Stimulated activated CD4-positive, alpha-beta T cell treated with anti-CD3 and anti-CD28 coated beads, TNF-alpha, amount 100 ng/mL, for 1 hour (primary cell): Measurements from ENCODE around the gene MYH10.

ENCODE experiments used
- DNase-seq, 3 donors: peaks; one replicate each; pipeline ENCODE4 v3.0.0-alpha.2; 2020; ENCODE audit warnings: low read depth in 3 of 3, low spot score in 1 of 3

Gene MYH10

GRCh38 chr17:8649157-8650118 lies 18.9 kb upstream of the MYH10 start:
- no peak for DNase-seq

GRCh38 chr17:8647956-8648355 lies 17.4 kb upstream of the MYH10 start:
- DNase-seq = no peak

GRCh38 chr17:8647202-8647601 lies 16.7 kb upstream of the MYH10 start:
- DNase-seq = no peak

- DNase-seq = no peak
Observed at GRCh38 chr17:8644507-8644902, 14.0 kb upstream of the MYH10 start.

- DNase-seq = no peak
Observed at GRCh38 chr17:8643855-8644506, 13.5 kb upstream of the MYH10 start.

GRCh38 chr17:8639709-8640108 lies 9.2 kb upstream of the MYH10 start:
- no peak for DNase-seq

- no peak for DNase-seq
Observed at GRCh38 chr17:8632061-8632460, 1.5 kb upstream of the MYH10 start.

- no peak for DNase-seq
Observed at GRCh38 chr17:8631554-8631877, 991 bp upstream of the MYH10 start.

GRCh38 chr17:8630802-8631553 lies 453 bp upstream of the MYH10 start:
- DNase-seq = peak; percentile 55 to 71 (median 58)

- peak in 1 of 3 donors; percentile 8 for DNase-seq
Observed at GRCh38 chr17:8629371-8630226, 926 bp downstream of the MYH10 start.

GRCh38 chr17:8628609-8629169 lies 1.8 kb downstream of the MYH10 start:
- no peak for DNase-seq

GRCh38 chr17:8628172-8628571 lies 2.4 kb downstream of the MYH10 start:
- no peak for DNase-seq

GRCh38 chr17:8623591-8623990 lies 6.9 kb downstream of the MYH10 start:
- DNase-seq = no peak

GRCh38 chr17:8622191-8622590 lies 8.3 kb downstream of the MYH10 start:
- no peak for DNase-seq

GRCh38 chr17:8621585-8621984 lies 8.9 kb downstream of the MYH10 start:
- no peak for DNase-seq

- DNase-seq = no peak
Observed at GRCh38 chr17:8619294-8619693, 11.2 kb downstream of the MYH10 start.

GRCh38 chr17:8618825-8619224 lies 11.7 kb downstream of the MYH10 start:
- DNase-seq = no peak

- DNase-seq = no peak
Observed at GRCh38 chr17:8614988-8615387, 15.5 kb downstream of the MYH10 start.

GRCh38 chr17:8611619-8612298 lies 18.8 kb downstream of the MYH10 start:
- DNase-seq = no peak

- DNase-seq = no peak
Observed at GRCh38 chr17:8611137-8611536, 19.4 kb downstream of the MYH10 start.
